A549 (cell line): Measurements from ENCODE around the gene ARHGAP28.

Source experiments
- BHLHE40 ChIP-seq: IDR thresholded peaks from 2 replicates; pipeline ENCODE4 v1.6.1; 2012; ENCODE audit warnings: low read depth, low read length, inconsistent platforms
- CHD4 ChIP-seq: fragments of 200-600 bp; sonication (generic); IDR thresholded peaks from 2 replicates; pipeline ENCODE4 v1.6.1; 2016; ENCODE audit warnings: antibody characterized with exemption, mild to moderate bottlenecking, borderline replicate concordance
- CTCF ChIP-seq: fragments of >200 bp; sonication (Bioruptor Twin); formaldehyde crosslinking; IDR thresholded peaks from 3 replicates; pipeline ENCODE4 v1.5.1; 2016
- ESRRA ChIP-seq: fragments of 150-350 bp; IDR thresholded peaks from 2 replicates; pipeline ENCODE4 v1.6.1; 2014; ENCODE audit warnings: mild to moderate bottlenecking, low read length, borderline replicate concordance
- JUN ChIP-seq, 2 experiments: fragments of >200 bp; sonication (Bioruptor Twin); formaldehyde crosslinking; IDR thresholded peaks; 2 replicates in 1 of 2; 3 replicates in 1 of 2; pipeline ENCODE4 v1.6.1; 2016 to 2017
- JUNB ChIP-seq: fragments of >200 bp; sonication (Bioruptor Twin); formaldehyde crosslinking; IDR thresholded peaks from 2 replicates; pipeline ENCODE4 v1.6.1; 2016
- MAFK ChIP-seq: fragments of 450-650 bp; IDR thresholded peaks from 2 replicates; pipeline ENCODE4 v1.6.1; 2014; ENCODE audit not compliant: partially characterized antibody
- MAZ ChIP-seq: fragments of 150-350 bp; IDR thresholded peaks from 2 replicates; pipeline ENCODE4 v1.6.1; 2014; ENCODE audit warnings: antibody characterized with exemption, low read depth, low read length, borderline replicate concordance
- POLR2A ChIP-seq: IDR thresholded peaks from 2 replicates; pipeline ENCODE4 v1.6.1; 2012; ENCODE audit warnings: mild to moderate bottlenecking, low read length
- RAD21 ChIP-seq, 2 experiments: fragments of >200 bp in 1 of 2; sonication (Bioruptor Twin) in 1 of 2; formaldehyde crosslinking in 1 of 2; IDR thresholded peaks in 1 of 2; conservative IDR thresholded peaks in 1 of 2; 2 replicates in 1 of 2; 3 replicates in 1 of 2; pipeline ENCODE4 v1.6.1; 2012 to 2018; ENCODE audit warnings: inconsistent platforms in 1 of 2
- TF ChIP-seq, protein P1 (sequence below): fragments of 250-450 bp; sonication (Bioruptor Pico); IDR thresholded peaks from 2 replicates; pipeline ENCODE4 v1.5.0; 2021; ENCODE audit warnings: mild to moderate bottlenecking, moderate library complexity, borderline replicate concordance
- TF ChIP-seq, protein P2 (sequence below): fragments of 450-650 bp; IDR thresholded peaks from 2 replicates; pipeline ENCODE4 v1.6.1; 2014; ENCODE audit warnings: antibody characterized with exemption

DNA sequence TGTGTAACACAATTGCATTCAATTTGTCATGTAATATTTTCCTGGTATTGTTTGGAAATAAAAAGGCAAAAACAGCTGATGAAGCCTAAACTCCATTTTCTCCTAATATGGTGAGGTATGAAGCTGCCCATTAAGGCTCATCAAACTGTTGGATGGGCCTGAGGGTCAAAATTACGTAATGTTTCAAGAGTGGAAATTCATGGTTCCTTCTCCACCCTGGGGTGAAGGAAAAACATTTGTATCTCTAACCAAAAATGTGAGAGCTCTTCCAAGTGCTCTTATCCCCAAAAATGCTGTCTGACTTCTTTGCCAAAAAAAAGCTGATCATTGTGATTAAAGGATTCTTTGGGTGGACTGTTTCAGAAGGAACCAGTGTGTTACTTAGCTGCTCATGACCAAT lies 91.8 kb downstream of the ARHGAP28 start:
- no peak for TF ChIP-seq POLR2A
- TF ChIP-seq BHLHE40, result no peak
- TF ChIP-seq JUN (IDR thresholded peaks at IDR 0.05), result no peak
- TF ChIP-seq, protein P1, sequence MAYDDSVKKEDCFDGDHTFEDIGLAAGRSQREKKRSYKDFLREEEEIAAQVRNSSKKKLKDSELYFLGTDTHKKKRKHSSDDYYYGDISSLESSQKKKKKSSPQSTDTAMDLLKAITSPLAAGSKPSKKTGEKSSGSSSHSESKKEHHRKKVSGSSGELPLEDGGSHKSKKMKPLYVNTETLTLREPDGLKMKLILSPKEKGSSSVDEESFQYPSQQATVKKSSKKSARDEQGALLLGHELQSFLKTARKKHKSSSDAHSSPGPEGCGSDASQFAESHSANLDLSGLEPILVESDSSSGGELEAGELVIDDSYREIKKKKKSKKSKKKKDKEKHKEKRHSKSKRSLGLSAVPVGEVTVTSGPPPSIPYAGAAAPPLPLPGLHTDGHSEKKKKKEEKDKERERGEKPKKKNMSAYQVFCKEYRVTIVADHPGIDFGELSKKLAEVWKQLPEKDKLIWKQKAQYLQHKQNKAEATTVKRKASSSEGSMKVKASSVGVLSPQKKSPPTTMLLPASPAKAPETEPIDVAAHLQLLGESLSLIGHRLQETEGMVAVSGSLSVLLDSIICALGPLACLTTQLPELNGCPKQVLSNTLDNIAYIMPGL (CRISPR knock-in tag), result no peak
- TF ChIP-seq CTCF, result no peak
- TF ChIP-seq CHD4, result no peak
- TF ChIP-seq MAZ, result no peak
- TF ChIP-seq, protein P2, sequence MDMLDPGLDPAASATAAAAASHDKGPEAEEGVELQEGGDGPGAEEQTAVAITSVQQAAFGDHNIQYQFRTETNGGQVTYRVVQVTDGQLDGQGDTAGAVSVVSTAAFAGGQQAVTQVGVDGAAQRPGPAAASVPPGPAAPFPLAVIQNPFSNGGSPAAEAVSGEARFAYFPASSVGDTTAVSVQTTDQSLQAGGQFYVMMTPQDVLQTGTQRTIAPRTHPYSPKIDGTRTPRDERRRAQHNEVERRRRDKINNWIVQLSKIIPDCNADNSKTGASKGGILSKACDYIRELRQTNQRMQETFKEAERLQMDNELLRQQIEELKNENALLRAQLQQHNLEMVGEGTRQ, result no peak
- TF ChIP-seq MAFK, result no peak
- TF ChIP-seq RAD21 (conservative IDR thresholded peaks at IDR 0.05 in 1 of 2, IDR thresholded peaks at IDR 0.05 in 1 of 2), result no peak
- TF ChIP-seq ESRRA, result no peak
- TF ChIP-seq JUNB, result no peak
